ENCODE data around the gene BEND3.

DNA sequence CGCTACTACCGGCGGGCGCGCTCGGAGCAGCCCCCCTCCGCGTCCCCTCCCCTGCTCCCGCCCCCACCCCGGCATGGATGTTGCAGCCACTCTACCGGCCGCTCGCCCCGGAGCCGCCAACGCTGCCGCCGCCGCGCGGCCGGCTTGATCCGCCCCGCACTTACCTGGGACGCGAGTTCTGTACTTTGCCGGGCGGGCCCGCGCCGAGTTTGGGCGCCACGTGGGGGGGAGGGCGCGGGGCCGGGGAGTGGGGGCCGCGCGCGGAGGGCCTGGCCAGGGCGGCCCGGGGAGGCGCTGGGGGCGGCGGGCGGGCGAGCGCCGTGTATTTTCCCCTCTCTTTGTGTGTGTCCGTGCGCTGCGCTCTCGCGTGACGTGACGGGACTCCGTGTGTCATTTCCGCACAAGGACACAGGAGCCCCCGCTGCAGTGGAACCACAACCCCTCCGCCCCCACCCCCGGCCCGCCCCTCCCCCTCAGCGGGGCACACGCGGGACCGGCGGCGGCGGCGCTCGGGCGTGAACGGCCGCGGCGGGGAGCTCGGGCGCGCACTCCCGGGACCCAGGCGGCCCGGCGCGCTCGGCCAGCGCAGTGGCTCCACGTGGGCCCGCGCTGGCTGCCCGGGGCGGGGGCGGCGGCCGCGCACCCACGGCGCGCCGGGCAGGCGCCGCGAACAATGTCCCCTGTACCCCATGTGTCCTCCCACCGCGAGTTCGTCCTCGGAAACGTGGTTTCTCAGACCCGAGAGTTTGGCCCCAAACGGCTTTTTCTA is at the start of gene BEND3:
- TF ChIP-seq, protein P1, sequence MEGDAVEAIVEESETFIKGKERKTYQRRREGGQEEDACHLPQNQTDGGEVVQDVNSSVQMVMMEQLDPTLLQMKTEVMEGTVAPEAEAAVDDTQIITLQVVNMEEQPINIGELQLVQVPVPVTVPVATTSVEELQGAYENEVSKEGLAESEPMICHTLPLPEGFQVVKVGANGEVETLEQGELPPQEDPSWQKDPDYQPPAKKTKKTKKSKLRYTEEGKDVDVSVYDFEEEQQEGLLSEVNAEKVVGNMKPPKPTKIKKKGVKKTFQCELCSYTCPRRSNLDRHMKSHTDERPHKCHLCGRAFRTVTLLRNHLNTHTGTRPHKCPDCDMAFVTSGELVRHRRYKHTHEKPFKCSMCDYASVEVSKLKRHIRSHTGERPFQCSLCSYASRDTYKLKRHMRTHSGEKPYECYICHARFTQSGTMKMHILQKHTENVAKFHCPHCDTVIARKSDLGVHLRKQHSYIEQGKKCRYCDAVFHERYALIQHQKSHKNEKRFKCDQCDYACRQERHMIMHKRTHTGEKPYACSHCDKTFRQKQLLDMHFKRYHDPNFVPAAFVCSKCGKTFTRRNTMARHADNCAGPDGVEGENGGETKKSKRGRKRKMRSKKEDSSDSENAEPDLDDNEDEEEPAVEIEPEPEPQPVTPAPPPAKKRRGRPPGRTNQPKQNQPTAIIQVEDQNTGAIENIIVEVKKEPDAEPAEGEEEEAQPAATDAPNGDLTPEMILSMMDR (conservative IDR thresholded peaks at IDR 0.05; ENCODE audit: low read depth in 2 of 2), result no peak
- TF ChIP-seq JUNB (IDR thresholded peaks at IDR 0.05; ENCODE audit: unreplicated experiment), result no peak
- no peak for TF ChIP-seq EZH2 (IDR thresholded peaks at IDR 0.05; ENCODE audit: low read depth, unreplicated experiment)
- no peak; the same call in 1 of the 2 replicates for TF ChIP-seq POLR2AphosphoS5 (IDR thresholded peaks at IDR 0.05; ENCODE audit: low read depth)
- no peak for TF ChIP-seq REST (IDR thresholded peaks at IDR 0.05; ENCODE audit: unreplicated experiment)
- no peak for TF ChIP-seq CREB1 (CRISPR knock-in tag; IDR thresholded peaks at IDR 0.05; ENCODE audit: low read depth)
- no peak for TF ChIP-seq EZH2phosphoT487 (IDR thresholded peaks at IDR 0.05; ENCODE audit: unreplicated experiment)

All from GM23338 (cell line).